ENCODE results near the gene SLC6A3. TPM values are rescaled to one million over a fixed set of nuclear protein-coding genes. Genes with fewer than 3 reads are reported as not detected.
A peak's percentile ranks its signal among the peaks of the same experiment; 100 is the strongest.

Gene SLC6A3
- total and polyA plus RNA-seq, 4 donors, result 0.30 to 1.1 (median 0.90) TPM

- 89 to 92% methylated on average over 21 of the region's 21 CpGs for WGBS, 2 donors
- DNase-seq, result no peak
- H3K36me3 ChIP-seq (ENCODE audit: control insufficient read depth in 4 of 4, insufficient read depth in 4 of 4, low read length in 4 of 4), result peaks cover 0 to 6% (median 3%) of the 10 kb centered on the region in 4 donors
Measured at GRCh38 chr5:1346627-1347440, 98.4 kb downstream of the SLC6A3 start.

GRCh38 chr5:1345876-1346626 is 99.2 kb downstream of the SLC6A3 start:
- no peak for ATAC-seq (ENCODE audit: insufficient read depth, low FRiP score)

More at GRCh38 chr5:1346627-1347440, 98.4 kb downstream of the SLC6A3 start:
- no peak overlapping the region for H3K27ac ChIP-seq (ENCODE audit: low read depth in 1 of 2, low read length in 1 of 2)
- H3K9ac ChIP-seq (ENCODE audit: insufficient read depth in 1 of 2, low read length in 2 of 2), result no peak overlapping the region
- TF ChIP-seq CTCF (IDR thresholded peaks at IDR 0.05; ENCODE audit: control extremely low read depth, extremely low read depth), result no peak
- no peaks in the 10 kb centered on the region for H3K9me3 ChIP-seq (ENCODE audit: control insufficient read depth in 4 of 4, insufficient read depth in 3 of 4, low read length in 3 of 4)
- H3K4me1 ChIP-seq (ENCODE audit: control insufficient read depth in 5 of 5, insufficient read depth in 5 of 5, low read length in 5 of 5), result peaks cover 0 to 18% (median 6%) of the 10 kb centered on the region in 5 donors
- H3K27me3 ChIP-seq (ENCODE audit: control insufficient read depth in 3 of 3, insufficient read depth in 3 of 3, low read length in 2 of 3), result no peaks in the 10 kb centered on the region
- ATAC-seq (ENCODE audit: insufficient read depth, low FRiP score), result no peak
- H3K4me3 ChIP-seq, result no peak overlapping the region

GRCh38 chr5:1344975-1345838 is 100.0 kb downstream of the SLC6A3 start, which contains the start of gene CLPTM1L:
CLPTM1L (minus strand) TSS chr5:1345099; CDS start chr5:1344841, 258 bp downstream.
- Histone ChIP-seq H3K9me3 (ENCODE audit: control insufficient read depth in 4 of 4, insufficient read depth in 3 of 4, low read length in 3 of 4) (no peaks in the 10 kb centered on the region), H3K27me3 (ENCODE audit: control insufficient read depth in 3 of 3, insufficient read depth in 3 of 3, low read length in 2 of 3) (no peaks in the 10 kb centered on the region), H3K4me1 (ENCODE audit: control insufficient read depth in 5 of 5, insufficient read depth in 5 of 5, low read length in 5 of 5) (peaks cover 0 to 18% (median 6%) of the 10 kb centered on the region in 5 donors), H3K36me3 (ENCODE audit: control insufficient read depth in 4 of 4, insufficient read depth in 4 of 4, low read length in 4 of 4) (peaks cover 4 to 18% (median 14%) of the 10 kb centered on the region in 4 donors), H3K9ac (ENCODE audit: insufficient read depth in 1 of 2, low read length in 2 of 2) (peak within 1 kb of the TSS; percentile 85 to 96), H3K27ac (ENCODE audit: low read depth in 1 of 2, low read length in 1 of 2) (peak within 1 kb of the TSS; percentile 93 to 95), H3K4me3 (peak within 1 kb of the TSS; percentile 85)
- no peak for TF ChIP-seq CTCF (IDR thresholded peaks at IDR 0.05; ENCODE audit: control extremely low read depth, extremely low read depth)
- WGBS, 2 donors, result 1 to 2% methylated on average over 72 to 87 of the region's 87 CpGs
- DNase-seq, result peak; percentile 89 to 93 (median 89)
- ATAC-seq (ENCODE audit: insufficient read depth, low FRiP score), result peak; percentile 91

More at GRCh38 chr5:1345876-1346626, 99.2 kb downstream of the SLC6A3 start:
- Histone ChIP-seq H3K27ac (ENCODE audit: low read depth in 1 of 2, low read length in 1 of 2) (no peak overlapping the region), H3K4me1 (ENCODE audit: control insufficient read depth in 5 of 5, insufficient read depth in 5 of 5, low read length in 5 of 5) (peaks cover 0 to 18% (median 6%) of the 10 kb centered on the region in 5 donors), H3K36me3 (ENCODE audit: control insufficient read depth in 4 of 4, insufficient read depth in 4 of 4, low read length in 4 of 4) (peaks cover 0 to 13% (median 8%) of the 10 kb centered on the region in 4 donors), H3K4me3 (peak overlapping the region; percentile 85), H3K9ac (ENCODE audit: insufficient read depth in 1 of 2, low read length in 2 of 2) (peak overlapping the region; percentile 85 to 96), H3K9me3 (ENCODE audit: control insufficient read depth in 4 of 4, insufficient read depth in 3 of 4, low read length in 3 of 4) (no peaks in the 10 kb centered on the region), H3K27me3 (ENCODE audit: control insufficient read depth in 3 of 3, insufficient read depth in 3 of 3, low read length in 2 of 3) (no peaks in the 10 kb centered on the region)
- whole genome bisulfite sequencing, 2 donors, result 81 to 87% methylated on average over 27 of the region's 27 CpGs
- no peak for TF ChIP-seq CTCF (IDR thresholded peaks at IDR 0.05; ENCODE audit: control extremely low read depth, extremely low read depth)
- no peak for DNase-seq

Measured in lung (tissue), 12 donors.